Measurements from ENCODE around the gene SUGP2. TPM values are rescaled to one million over a fixed set of nuclear protein-coding genes. Genes with fewer than 3 reads are reported as not detected.

The SUGP2 gene
- total and polyA plus RNA-seq, 4 donors = 27.6 to 73.4 (median 59.6) TPM

DNA sequence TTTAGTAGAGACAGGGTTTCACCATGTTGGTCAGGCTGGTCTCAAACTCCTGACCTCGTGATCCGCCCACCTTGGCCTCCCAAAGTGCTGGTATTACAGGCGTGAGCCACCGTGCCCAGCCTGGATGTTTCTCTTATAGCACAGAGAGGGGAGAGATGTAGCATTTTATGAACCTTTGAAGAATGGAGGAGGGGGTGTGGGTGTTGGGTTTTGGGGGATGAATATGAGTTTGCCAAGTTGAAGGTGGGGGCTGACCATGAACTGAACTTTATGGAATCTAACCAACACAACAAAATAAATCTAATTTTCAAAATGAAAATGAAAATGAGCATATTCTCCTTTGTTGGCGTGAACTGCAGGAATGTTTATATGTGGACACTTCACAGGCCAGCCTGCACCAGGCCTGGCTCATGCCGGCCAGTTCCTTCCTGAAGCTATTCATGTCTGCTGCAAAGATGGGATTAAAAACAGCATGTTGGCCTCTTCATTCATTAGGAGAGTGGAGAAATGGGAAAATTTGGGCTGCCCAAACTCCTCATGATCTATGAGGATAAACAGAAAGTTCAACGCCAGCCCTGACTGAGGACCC lies 52.8 kb downstream of the SUGP2 start:
- H3K27me3 ChIP-seq (ENCODE audit: control insufficient read depth in 3 of 3, insufficient read depth in 3 of 3, low read length in 2 of 3) = no peaks in the 10 kb centered on the region

DNA sequence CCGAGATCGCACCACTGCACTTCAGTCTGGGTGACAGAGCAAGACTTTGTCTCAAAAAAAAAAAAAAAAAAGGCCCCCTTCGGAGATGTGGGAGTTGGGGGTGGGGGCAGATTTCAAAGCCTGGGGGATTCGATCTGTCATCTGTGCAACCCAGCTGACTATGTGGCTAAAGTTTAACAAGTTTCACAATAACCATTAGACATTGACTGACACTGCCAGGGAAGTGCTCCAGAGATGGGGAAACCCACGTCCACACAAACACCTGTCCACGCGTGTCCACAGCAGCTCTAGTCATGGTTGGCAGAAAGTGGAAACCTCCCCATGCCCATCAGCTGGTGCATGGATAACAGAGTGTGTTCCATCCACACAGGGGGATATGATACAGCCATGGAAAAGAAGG lies 54.7 kb downstream of the SUGP2 start:
- H3K27me3 ChIP-seq (ENCODE audit: control insufficient read depth in 3 of 3, insufficient read depth in 3 of 3, low read length in 2 of 3) = no peaks in the 10 kb centered on the region
- DNase-seq (no peak), ATAC-seq (ENCODE audit: insufficient read depth, low FRiP score) (no peak)
- WGBS, 2 donors = 39 to 61% methylated on average over 7 of the region's 7 CpGs
- no peaks in the 10 kb centered on the region for H3K36me3 ChIP-seq (ENCODE audit: control insufficient read depth in 4 of 4, insufficient read depth in 4 of 4, low read length in 4 of 4)
- H3K27ac ChIP-seq (ENCODE audit: low read depth in 1 of 2, low read length in 1 of 2) = no peak overlapping the region
- no peaks in the 10 kb centered on the region for H3K9me3 ChIP-seq (ENCODE audit: control insufficient read depth in 4 of 4, insufficient read depth in 3 of 4, low read length in 3 of 4)
- H3K4me1 ChIP-seq (ENCODE audit: control insufficient read depth in 5 of 5, insufficient read depth in 5 of 5, low read length in 5 of 5) = no peaks in the 10 kb centered on the region
- TF ChIP-seq, protein P1, sequence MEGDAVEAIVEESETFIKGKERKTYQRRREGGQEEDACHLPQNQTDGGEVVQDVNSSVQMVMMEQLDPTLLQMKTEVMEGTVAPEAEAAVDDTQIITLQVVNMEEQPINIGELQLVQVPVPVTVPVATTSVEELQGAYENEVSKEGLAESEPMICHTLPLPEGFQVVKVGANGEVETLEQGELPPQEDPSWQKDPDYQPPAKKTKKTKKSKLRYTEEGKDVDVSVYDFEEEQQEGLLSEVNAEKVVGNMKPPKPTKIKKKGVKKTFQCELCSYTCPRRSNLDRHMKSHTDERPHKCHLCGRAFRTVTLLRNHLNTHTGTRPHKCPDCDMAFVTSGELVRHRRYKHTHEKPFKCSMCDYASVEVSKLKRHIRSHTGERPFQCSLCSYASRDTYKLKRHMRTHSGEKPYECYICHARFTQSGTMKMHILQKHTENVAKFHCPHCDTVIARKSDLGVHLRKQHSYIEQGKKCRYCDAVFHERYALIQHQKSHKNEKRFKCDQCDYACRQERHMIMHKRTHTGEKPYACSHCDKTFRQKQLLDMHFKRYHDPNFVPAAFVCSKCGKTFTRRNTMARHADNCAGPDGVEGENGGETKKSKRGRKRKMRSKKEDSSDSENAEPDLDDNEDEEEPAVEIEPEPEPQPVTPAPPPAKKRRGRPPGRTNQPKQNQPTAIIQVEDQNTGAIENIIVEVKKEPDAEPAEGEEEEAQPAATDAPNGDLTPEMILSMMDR (IDR thresholded peaks at IDR 0.05; ENCODE audit: control extremely low read depth, extremely low read depth) = no peak
- H3K4me3 ChIP-seq = no peak overlapping the region
- H3K9ac ChIP-seq (ENCODE audit: insufficient read depth in 1 of 2, low read length in 2 of 2) = no peak overlapping the region

More for the DNA sequence above, 52.8 kb downstream of the SUGP2 start:
- 73 to 86% methylated on average over 7 of the region's 7 CpGs for WGBS, 2 donors
- Histone ChIP-seq H3K27ac (ENCODE audit: low read depth in 1 of 2, low read length in 1 of 2) (no peak overlapping the region), H3K4me1 (ENCODE audit: control insufficient read depth in 5 of 5, insufficient read depth in 5 of 5, low read length in 5 of 5) (peaks cover 0 to 6% (median 0%) of the 10 kb centered on the region in 5 donors), H3K36me3 (ENCODE audit: control insufficient read depth in 4 of 4, insufficient read depth in 4 of 4, low read length in 4 of 4) (no peaks in the 10 kb centered on the region), H3K9ac (ENCODE audit: insufficient read depth in 1 of 2, low read length in 2 of 2) (no peak overlapping the region), H3K4me3 (no peak overlapping the region), H3K9me3 (ENCODE audit: control insufficient read depth in 4 of 4, insufficient read depth in 3 of 4, low read length in 3 of 4) (no peaks in the 10 kb centered on the region)
- DNase-seq = no peak
- ATAC-seq (ENCODE audit: insufficient read depth, low FRiP score) = no peak
- TF ChIP-seq, protein P1 (IDR thresholded peaks at IDR 0.05; ENCODE audit: control extremely low read depth, extremely low read depth) = no peak

DNA sequence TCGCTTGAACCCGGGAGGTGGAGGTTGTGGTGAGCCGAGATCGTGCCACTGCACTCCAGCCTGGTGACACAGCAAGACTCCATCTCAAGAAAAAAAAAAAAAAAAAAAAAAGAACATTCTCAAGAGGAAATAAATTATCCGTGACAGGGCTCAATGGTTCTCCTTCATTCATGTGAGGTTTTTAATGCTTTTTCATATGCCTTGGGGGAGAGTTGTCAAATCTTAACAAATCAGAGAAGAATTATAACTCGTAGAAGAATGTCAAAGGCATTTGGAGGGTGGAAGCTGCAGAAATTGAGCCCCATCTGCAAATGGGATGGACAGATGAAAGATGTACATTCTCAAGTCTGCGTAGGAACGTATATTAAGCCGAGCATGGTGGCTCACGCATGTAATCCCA lies 57.4 kb downstream of the SUGP2 start:
- Histone ChIP-seq H3K4me3 (no peak overlapping the region), H3K9me3 (ENCODE audit: control insufficient read depth in 4 of 4, insufficient read depth in 3 of 4, low read length in 3 of 4) (no peaks in the 10 kb centered on the region), H3K27me3 (ENCODE audit: control insufficient read depth in 3 of 3, insufficient read depth in 3 of 3, low read length in 2 of 3) (no peaks in the 10 kb centered on the region), H3K36me3 (ENCODE audit: control insufficient read depth in 4 of 4, insufficient read depth in 4 of 4, low read length in 4 of 4) (no peaks in the 10 kb centered on the region), H3K9ac (ENCODE audit: insufficient read depth in 1 of 2, low read length in 2 of 2) (no peak overlapping the region), H3K27ac (ENCODE audit: low read depth in 1 of 2, low read length in 1 of 2) (no peak overlapping the region), H3K4me1 (ENCODE audit: control insufficient read depth in 5 of 5, insufficient read depth in 5 of 5, low read length in 5 of 5) (peaks cover 0 to 7% (median 2%) of the 10 kb centered on the region in 5 donors)
- ATAC-seq (ENCODE audit: insufficient read depth, low FRiP score) (no peak), DNase-seq (no peak)
- 71 to 76% methylated on average over 10 of the region's 10 CpGs for WGBS, 2 donors
- TF ChIP-seq, protein P1 (IDR thresholded peaks at IDR 0.05; ENCODE audit: control extremely low read depth, extremely low read depth) = no peak

DNA sequence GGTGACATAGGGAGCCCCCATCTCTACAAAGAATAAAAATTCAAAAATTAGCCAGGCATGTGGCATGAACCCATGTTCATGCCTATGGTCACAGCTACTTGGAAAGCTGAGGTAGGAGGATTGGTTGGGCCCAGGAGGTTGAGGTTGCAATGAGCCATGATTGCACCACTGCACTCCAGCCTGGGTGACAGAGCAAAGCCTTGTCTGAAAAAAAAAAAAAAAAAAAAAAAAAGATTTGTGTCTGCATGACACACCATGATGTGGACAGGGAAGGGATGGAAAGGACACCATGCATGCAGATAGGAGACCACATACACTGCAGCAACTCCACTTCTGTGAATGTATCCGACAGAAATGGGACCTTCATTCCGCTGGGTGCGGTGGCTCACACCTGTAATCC lies 58.3 kb downstream of the SUGP2 start:
- peaks cover 0 to 7% (median 2%) of the 10 kb centered on the region in 5 donors for H3K4me1 ChIP-seq (ENCODE audit: control insufficient read depth in 5 of 5, insufficient read depth in 5 of 5, low read length in 5 of 5)
- ATAC-seq (ENCODE audit: insufficient read depth, low FRiP score) (no peak), DNase-seq (no peak)
- TF ChIP-seq, protein P1 (IDR thresholded peaks at IDR 0.05; ENCODE audit: control extremely low read depth, extremely low read depth) = no peak
- no peak overlapping the region for H3K27ac ChIP-seq (ENCODE audit: low read depth in 1 of 2, low read length in 1 of 2)
- H3K9ac ChIP-seq (ENCODE audit: insufficient read depth in 1 of 2, low read length in 2 of 2) = no peak overlapping the region
- no peak overlapping the region for H3K4me3 ChIP-seq
- no peaks in the 10 kb centered on the region for H3K9me3 ChIP-seq (ENCODE audit: control insufficient read depth in 4 of 4, insufficient read depth in 3 of 4, low read length in 3 of 4)
- no peaks in the 10 kb centered on the region for H3K27me3 ChIP-seq (ENCODE audit: control insufficient read depth in 3 of 3, insufficient read depth in 3 of 3, low read length in 2 of 3)
- WGBS, 2 donors = 96 to 100% methylated on average over 3 of the region's 3 CpGs
- no peaks in the 10 kb centered on the region for H3K36me3 ChIP-seq (ENCODE audit: control insufficient read depth in 4 of 4, insufficient read depth in 4 of 4, low read length in 4 of 4)

Measured in lung (tissue), 12 donors.